HEK293 (cell line): ENCODE data around the gene PPP6R1.

Experiments used
- CTCF ChIA-PET: fragments of 350-600 bp; formaldehyde crosslinking; extraction: SDS; loops from one replicate; lab custom pipeline; 2021; ENCODE audit warnings: antibody characterized with exemption; lab: Yijun Ruan, JAX
- POLR2A ChIA-PET: fragments of 300-600 bp; formaldehyde crosslinking; extraction: SDS; loops from one replicate; lab custom pipeline; 2020; ENCODE audit warnings: antibody characterized with exemption, inconsistent platforms; lab: Yijun Ruan, JAX
- H3K27ac ChIP-seq: fragments of 200-500 bp; sonication (Bioruptor generic); 2 replicates; pipeline ENCODE4 v1.5.1; 2014; ENCODE audit warnings: low read depth, low read length, control low read depth, inconsistent platforms; ENCODE audit errors: extremely low read depth
- H3K36me3 ChIP-seq, 2 experiments: fragments of 200-500 bp in 1 of 2; sonication (Bioruptor generic) in 1 of 2; 1 replicate in 1 of 2; 2 replicates in 1 of 2; pipeline ENCODE4 v1.5.1; 2014 to 2017; ENCODE audit warnings: inconsistent platforms in 2 of 2, low read length in 2 of 2; ENCODE audit not compliant: control insufficient read depth in 2 of 2, insufficient read depth in 1 of 2
- H3K4me1 ChIP-seq: fragments of 200-500 bp; sonication (Bioruptor generic); 2 replicates; pipeline ENCODE4 v1.5.1; 2014; ENCODE audit warnings: mild to moderate bottlenecking, low read length, inconsistent platforms; ENCODE audit not compliant: control insufficient read depth, insufficient read depth
- H3K4me3 ChIP-seq: 2 replicates; pipeline ENCODE4 v1.5.1; 2011; ENCODE audit warnings: low read depth, mild to moderate bottlenecking, control low read depth, low read length, moderate library complexity
- H3K9me3 ChIP-seq: fragments of 200-500 bp; sonication (Bioruptor generic); 2 replicates; pipeline ENCODE4 v1.5.1; 2014; ENCODE audit warnings: low read depth, low read length, inconsistent platforms; ENCODE audit not compliant: control insufficient read depth, insufficient read depth
- ELK4 ChIP-seq: IDR thresholded peaks from 2 replicates; pipeline ENCODE4 v1.6.1; 2011; ENCODE audit warnings: mild to moderate bottlenecking, low read depth, low read length, borderline replicate concordance
- GLIS2 ChIP-seq: fragments of 450-650 bp; formaldehyde crosslinking; IDR thresholded peaks from 2 replicates; pipeline ENCODE4 v1.5.1; 2016; ENCODE audit warnings: missing biosample characterization, missing genetic modification characterization
- SETDB1 ChIP-seq: IDR thresholded peaks from one replicate; pipeline ENCODE4 v1.6.1; 2017; ENCODE audit warnings: mild to moderate bottlenecking, low read length, moderate library complexity, mixed read lengths; ENCODE audit not compliant: insufficient read length
- SP2 ChIP-seq: fragments of 450-650 bp; formaldehyde crosslinking; IDR thresholded peaks from 2 replicates; pipeline ENCODE4 v1.5.1; 2016; ENCODE audit warnings: missing biosample characterization, missing genetic modification characterization
- TCF7L2 ChIP-seq: IDR thresholded peaks from 2 replicates; pipeline ENCODE4 v1.6.1; 2011; ENCODE audit warnings: low read depth, mild to moderate bottlenecking, inconsistent platforms, low read length, moderate library complexity, borderline replicate concordance
- ZIC2 ChIP-seq: fragments of 450-650 bp; formaldehyde crosslinking; IDR thresholded peaks from 2 replicates; pipeline ENCODE4 v1.5.1; 2016; ENCODE audit warnings: missing biosample characterization, missing genetic modification characterization
- ZNF10 ChIP-seq: fragments of 450-650 bp; formaldehyde crosslinking; IDR thresholded peaks from 2 replicates; pipeline ENCODE4 v1.5.1; 2017; ENCODE audit warnings: missing biosample characterization, missing genetic modification characterization
- ZNF138 ChIP-seq: fragments of 450-650 bp; formaldehyde crosslinking; IDR thresholded peaks from 2 replicates; pipeline ENCODE4 v1.5.1; 2016; ENCODE audit warnings: missing biosample characterization, missing genetic modification characterization, borderline replicate concordance
- ZNF16 ChIP-seq: fragments of 450-650 bp; formaldehyde crosslinking; IDR thresholded peaks from 2 replicates; pipeline ENCODE4 v1.5.1; 2016; ENCODE audit warnings: low read depth, missing biosample characterization, missing genetic modification characterization
- ZNF214 ChIP-seq: fragments of 450-650 bp; formaldehyde crosslinking; IDR thresholded peaks from 2 replicates; pipeline ENCODE4 v1.5.1; 2017; ENCODE audit warnings: missing biosample characterization, mild to moderate bottlenecking, missing genetic modification characterization, borderline replicate concordance
- ZNF223 ChIP-seq: fragments of 450-650 bp; formaldehyde crosslinking; IDR thresholded peaks from 2 replicates; pipeline ENCODE4 v1.5.1; 2016; ENCODE audit warnings: missing biosample characterization, missing genetic modification characterization
- ZNF23 ChIP-seq: fragments of 450-650 bp; formaldehyde crosslinking; IDR thresholded peaks from 2 replicates; pipeline ENCODE4 v1.5.1; 2016; ENCODE audit warnings: missing biosample characterization, missing genetic modification characterization, borderline replicate concordance
- ZNF433 ChIP-seq: fragments of 450-650 bp; formaldehyde crosslinking; IDR thresholded peaks from 2 replicates; pipeline ENCODE4 v1.5.1; 2016; ENCODE audit warnings: missing biosample characterization, missing genetic modification characterization, low read depth
- ZNF473 ChIP-seq: fragments of 450-650 bp; formaldehyde crosslinking; IDR thresholded peaks from 2 replicates; pipeline ENCODE4 v1.5.1; 2017; ENCODE audit warnings: missing biosample characterization, missing genetic modification characterization
- ZNF544 ChIP-seq: fragments of 450-650 bp; formaldehyde crosslinking; IDR thresholded peaks from 2 replicates; pipeline ENCODE4 v1.5.0; 2017; ENCODE audit warnings: missing biosample characterization, missing genetic modification characterization
- ZNF558 ChIP-seq: fragments of 450-650 bp; formaldehyde crosslinking; IDR thresholded peaks from 2 replicates; pipeline ENCODE4 v1.5.1; 2016; ENCODE audit warnings: missing biosample characterization, missing genetic modification characterization
- ZNF747 ChIP-seq: fragments of 450-650 bp; formaldehyde crosslinking; IDR thresholded peaks from 2 replicates; pipeline ENCODE4 v1.5.1; 2016; ENCODE audit warnings: missing biosample characterization, missing genetic modification characterization
- ZNF776 ChIP-seq: fragments of 450-650 bp; formaldehyde crosslinking; IDR thresholded peaks from 2 replicates; pipeline ENCODE4 v1.5.0; 2017; ENCODE audit warnings: missing biosample characterization, missing genetic modification characterization, borderline replicate concordance
- ZNF830 ChIP-seq: fragments of 450-650 bp; IDR thresholded peaks from 2 replicates; pipeline ENCODE4 v1.5.0; 2018; ENCODE audit warnings: missing biosample characterization, missing genetic modification characterization, low read depth, mild to moderate bottlenecking, moderate library complexity
- TF ChIP-seq, protein P1 (sequence below): fragments of 450-650 bp; formaldehyde crosslinking; IDR thresholded peaks from 2 replicates; pipeline ENCODE4 v1.5.1; 2016; ENCODE audit warnings: missing biosample characterization, missing genetic modification characterization

PPP6R1 gene

DNA sequence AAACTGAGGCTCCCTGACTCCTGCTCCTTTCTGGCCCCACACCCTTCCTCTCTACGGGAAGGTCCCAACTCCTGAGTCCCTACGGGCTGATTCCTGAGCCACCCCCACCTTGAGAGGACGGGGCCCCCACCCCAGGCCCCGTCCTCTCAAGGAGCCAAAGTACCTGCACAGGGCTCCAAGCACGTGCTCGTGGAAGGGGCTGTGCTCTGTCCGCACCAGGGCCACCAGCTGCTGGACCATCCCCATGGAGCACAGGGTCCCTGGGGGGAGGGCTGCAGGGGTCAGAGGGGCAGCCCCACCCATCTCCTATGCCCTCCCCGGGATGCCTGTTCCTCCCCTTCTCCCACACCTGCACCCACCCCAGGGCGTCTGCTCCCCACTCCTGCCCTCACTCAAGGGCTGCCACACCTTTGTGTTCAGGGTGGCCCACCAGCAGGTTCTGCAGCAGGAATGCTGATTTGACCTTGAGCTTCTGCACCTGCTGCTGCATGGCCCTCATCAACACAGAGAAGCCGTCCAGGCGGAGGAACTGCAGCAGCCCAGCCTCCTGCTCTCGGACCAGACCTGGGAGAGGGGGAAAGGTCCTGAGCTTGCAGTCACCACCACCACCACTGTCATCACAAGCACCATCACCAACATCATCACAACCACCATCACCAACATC lies 7.0 kb upstream of the PPP6R1 start:
- no peaks in the 10 kb centered on the region for H3K4me1 ChIP-seq
- no peak overlapping the region for H3K4me3 ChIP-seq
- H3K36me3 ChIP-seq = peaks cover 4 to 25% of the 10 kb centered on the region in 2 experiments; a peak in 2 of 3 replicates
- H3K9me3 ChIP-seq = no peaks in the 10 kb centered on the region
- POLR2A ChIA-PET = no interaction called here
- TF ChIP-seq ZNF10 (tag by site-specific recombination) (0 out of 2 replicates have a peak, but pooled peaks have one; percentile 17), ZNF558 (tag by site-specific recombination) (no peak)
- TF ChIP-seq, all 188 proteins: peak for 1
- CTCF ChIA-PET = no interaction called here
- H3K27ac ChIP-seq = no peak overlapping the region

DNA sequence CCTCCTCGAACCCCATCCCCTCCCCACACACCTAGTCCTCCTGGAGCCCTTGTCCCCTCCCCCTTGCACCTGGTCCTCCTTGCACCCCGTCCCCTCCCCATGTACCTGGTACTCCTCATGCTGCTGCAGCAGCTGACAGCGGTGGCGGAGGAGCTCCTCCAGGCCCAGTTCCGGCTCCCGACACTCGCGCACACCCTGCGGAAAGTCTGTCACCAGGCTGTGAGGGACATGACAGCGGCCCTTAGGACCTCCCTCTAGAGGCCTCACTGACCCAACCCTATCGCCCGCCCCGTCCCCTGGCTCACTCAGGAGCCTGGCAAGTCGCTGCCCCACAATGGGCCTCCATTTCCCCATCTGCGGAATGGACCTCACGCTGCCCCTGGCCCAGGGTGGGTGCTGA lies 6.4 kb upstream of the PPP6R1 start:
- Histone ChIP-seq H3K36me3 (peaks cover 0 to 19% of the 10 kb centered on the region in 2 experiments; a peak in 2 of 3 replicates), H3K4me1 (0 out of 2 replicates have a peak, but pooled peaks cover under 1% of the 10 kb centered on the region), H3K27ac (no peak overlapping the region), H3K4me3 (no peak overlapping the region), H3K9me3 (no peaks in the 10 kb centered on the region)
- POLR2A ChIA-PET = no interaction called here
- TF ChIP-seq ZNF830 (no peak), ZNF747 (tag by site-specific recombination) (no peak), ZNF223 (no peak), ZNF433 (tag by site-specific recombination) (no peak), ELK4 (no peak), GLIS2 (no peak), ZNF138 (no peak), ZNF214 (tag by site-specific recombination) (no peak), ZNF23 (tag by site-specific recombination) (no peak), TCF7L2 (no peak), SP2 (no peak), ZNF776 (tag by site-specific recombination) (no peak)
- TF ChIP-seq, protein P1, sequence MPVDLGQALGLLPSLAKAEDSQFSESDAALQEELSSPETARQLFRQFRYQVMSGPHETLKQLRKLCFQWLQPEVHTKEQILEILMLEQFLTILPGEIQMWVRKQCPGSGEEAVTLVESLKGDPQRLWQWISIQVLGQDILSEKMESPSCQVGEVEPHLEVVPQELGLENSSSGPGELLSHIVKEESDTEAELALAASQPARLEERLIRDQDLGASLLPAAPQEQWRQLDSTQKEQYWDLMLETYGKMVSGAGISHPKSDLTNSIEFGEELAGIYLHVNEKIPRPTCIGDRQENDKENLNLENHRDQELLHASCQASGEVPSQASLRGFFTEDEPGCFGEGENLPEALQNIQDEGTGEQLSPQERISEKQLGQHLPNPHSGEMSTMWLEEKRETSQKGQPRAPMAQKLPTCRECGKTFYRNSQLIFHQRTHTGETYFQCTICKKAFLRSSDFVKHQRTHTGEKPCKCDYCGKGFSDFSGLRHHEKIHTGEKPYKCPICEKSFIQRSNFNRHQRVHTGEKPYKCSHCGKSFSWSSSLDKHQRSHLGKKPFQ (tag by site-specific recombination) = no peak
- CTCF ChIA-PET = no interaction called here

GRCh38 chr19:55264531-55264930 lies 5.7 kb upstream of the PPP6R1 start:
- ChIA-PET POLR2A (no interaction called here), CTCF (interaction anchor here (0.6 kb wide), 1 partner anchor 30 kb away, joined by 3 read pairs; no protein-coding TSS in a partner anchor)
- Histone ChIP-seq H3K4me1 (peaks cover 6% of the 10 kb centered on the region; the same call in 1 of the 2 replicates), H3K36me3 (peaks cover 0 to 13% of the 10 kb centered on the region in 2 experiments; a peak in 2 of 3 replicates), H3K9me3 (no peaks in the 10 kb centered on the region), H3K27ac (no peak overlapping the region), H3K4me3 (no peak overlapping the region)
- no peak for TF ChIP-seq ZIC2 (tag by site-specific recombination)
- TF ChIP-seq ZNF544 (tag by site-specific recombination) = no peak
- TF ChIP-seq ZNF558 (tag by site-specific recombination) = no peak
- no peak for TF ChIP-seq ZNF16
- no peak for TF ChIP-seq ZNF473
- no peak for TF ChIP-seq SETDB1
